ENCODE data around the gene MIR17HG.
A peak's percentile ranks its signal among the peaks of the same experiment; 100 is the strongest.

The MIR17HG gene

GRCh38 chr13:91305652-91306051, 41.8 kb upstream of the MIR17HG start:
- TF ChIP-seq CTCF (IDR thresholded peaks at IDR 0.05; ENCODE audit: insufficient read depth, low read length, poor library complexity, severe bottlenecking), result no peak
- no peaks in the 10 kb centered on the region for H3K27me3 ChIP-seq (replicated peaks; ENCODE audit: control insufficient read depth, insufficient read depth, low read length)
- no peak for DNase-seq (ENCODE audit: extremely low read depth, insufficient read length)
- H3K36me3 ChIP-seq (ENCODE audit: control insufficient read depth, insufficient read depth, low read length), result no peaks in the 10 kb centered on the region
- no peak overlapping the region for H3K4me3 ChIP-seq (replicated peaks; ENCODE audit: low read depth, low read length)

GRCh38 chr13:91307887-91308286, 39.6 kb upstream of the MIR17HG start:
- Histone ChIP-seq H3K36me3 (ENCODE audit: control insufficient read depth, insufficient read depth, low read length) (no peaks in the 10 kb centered on the region), H3K27me3 (replicated peaks; ENCODE audit: control insufficient read depth, insufficient read depth, low read length) (no peaks in the 10 kb centered on the region), H3K4me3 (replicated peaks; ENCODE audit: low read depth, low read length) (no peak overlapping the region)
- no peak for TF ChIP-seq CTCF (IDR thresholded peaks at IDR 0.05; ENCODE audit: insufficient read depth, low read length, poor library complexity, severe bottlenecking)
- DNase-seq (ENCODE audit: extremely low read depth, insufficient read length), result no peak

- peak; percentile 40 for TF ChIP-seq CTCF (IDR thresholded peaks at IDR 0.05; ENCODE audit: insufficient read depth, low read length, poor library complexity, severe bottlenecking)
- Histone ChIP-seq H3K27me3 (replicated peaks; ENCODE audit: control insufficient read depth, insufficient read depth, low read length) (no peaks in the 10 kb centered on the region), H3K4me3 (replicated peaks; ENCODE audit: low read depth, low read length) (no peak overlapping the region), H3K36me3 (ENCODE audit: control insufficient read depth, insufficient read depth, low read length) (no peaks in the 10 kb centered on the region)
- no peak for DNase-seq (ENCODE audit: extremely low read depth, insufficient read length)
Observed at GRCh38 chr13:91308299-91308698, 39.2 kb upstream of the MIR17HG start.

GRCh38 chr13:91311491-91311890, 36.0 kb upstream of the MIR17HG start:
- H3K36me3 ChIP-seq (ENCODE audit: control insufficient read depth, insufficient read depth, low read length), result no peaks in the 10 kb centered on the region
- H3K4me3 ChIP-seq (replicated peaks; ENCODE audit: low read depth, low read length), result no peak overlapping the region
- no peak for DNase-seq (ENCODE audit: extremely low read depth, insufficient read length)
- TF ChIP-seq CTCF (IDR thresholded peaks at IDR 0.05; ENCODE audit: insufficient read depth, low read length, poor library complexity, severe bottlenecking), result no peak
- H3K27me3 ChIP-seq (replicated peaks; ENCODE audit: control insufficient read depth, insufficient read depth, low read length), result no peaks in the 10 kb centered on the region

GRCh38 chr13:91312324-91312723, 35.2 kb upstream of the MIR17HG start:
- no peak for TF ChIP-seq CTCF (IDR thresholded peaks at IDR 0.05; ENCODE audit: insufficient read depth, low read length, poor library complexity, severe bottlenecking)
- Histone ChIP-seq H3K27me3 (replicated peaks; ENCODE audit: control insufficient read depth, insufficient read depth, low read length) (no peaks in the 10 kb centered on the region), H3K36me3 (ENCODE audit: control insufficient read depth, insufficient read depth, low read length) (no peaks in the 10 kb centered on the region), H3K4me3 (replicated peaks; ENCODE audit: low read depth, low read length) (no peak overlapping the region)
- no peak for DNase-seq (ENCODE audit: extremely low read depth, insufficient read length)

GRCh38 chr13:91313103-91313502, 34.4 kb upstream of the MIR17HG start:
- Histone ChIP-seq H3K36me3 (ENCODE audit: control insufficient read depth, insufficient read depth, low read length) (no peaks in the 10 kb centered on the region), H3K27me3 (replicated peaks; ENCODE audit: control insufficient read depth, insufficient read depth, low read length) (no peaks in the 10 kb centered on the region), H3K4me3 (replicated peaks; ENCODE audit: low read depth, low read length) (peak overlapping the region; percentile 37)
- peak; percentile 33 for DNase-seq (ENCODE audit: extremely low read depth, insufficient read length)
- peak; percentile 70 for TF ChIP-seq CTCF (IDR thresholded peaks at IDR 0.05; ENCODE audit: insufficient read depth, low read length, poor library complexity, severe bottlenecking)

All from GM06990 (cell line).